Mesenchymal stem cell (in vitro differentiated cells and primary cell): Measurements from ENCODE around the gene JPH4.

Experiments used
- DNase-seq: peaks from one replicate; pipeline ENCODE4 v3.0.0-alpha.2; 2013
- H2AFZ ChIP-seq: one replicate; pipeline ENCODE4 v1.6.1; 2013; ENCODE audit warnings: low read depth, mild to moderate bottlenecking, control low read depth, inconsistent platforms, low read length, moderate library complexity
- H2AK5ac ChIP-seq: 2 replicates; pipeline ENCODE4 v1.6.1; 2013; ENCODE audit warnings: low read length, moderate library complexity, mild to moderate bottlenecking, inconsistent platforms; ENCODE audit not compliant: severe bottlenecking
- H2BK120ac ChIP-seq: one replicate; pipeline ENCODE4 v1.6.1; 2013; ENCODE audit warnings: low read depth, mild to moderate bottlenecking, inconsistent platforms, low read length, moderate library complexity
- H2BK12ac ChIP-seq, 2 experiments: one replicate each; pipeline ENCODE4 v1.6.1; 2013; ENCODE audit warnings: inconsistent platforms in 2 of 2, low read length in 2 of 2, mild to moderate bottlenecking in 2 of 2, moderate library complexity in 2 of 2, control low read depth in 1 of 2
- H2BK15ac ChIP-seq: one replicate; pipeline ENCODE4 v1.6.1; 2013; ENCODE audit warnings: mild to moderate bottlenecking, low read depth, inconsistent platforms; ENCODE audit not compliant: poor library complexity, severe bottlenecking
- H2BK5ac ChIP-seq: 2 replicates; pipeline ENCODE4 v1.6.1; 2013; ENCODE audit warnings: low read depth, mild to moderate bottlenecking, low read length, control low read depth, inconsistent platforms; ENCODE audit not compliant: poor library complexity, severe bottlenecking
- H3K14ac ChIP-seq, 2 experiments: one replicate each; pipeline ENCODE4 v1.6.1; 2013; ENCODE audit warnings: inconsistent platforms in 2 of 2, low read length in 2 of 2, control low read depth in 1 of 2, mild to moderate bottlenecking in 1 of 2, moderate library complexity in 1 of 2
- H3K18ac ChIP-seq, 2 experiments: one replicate each; pipeline ENCODE4 v1.6.1; 2013; ENCODE audit warnings: inconsistent platforms in 2 of 2, low read length in 2 of 2, control low read depth in 1 of 2, low read depth in 1 of 2, mild to moderate bottlenecking in 1 of 2
- H3K23ac ChIP-seq, 2 experiments: one replicate each; pipeline ENCODE4 v1.6.1; 2013; ENCODE audit warnings: inconsistent platforms in 2 of 2, low read length in 2 of 2, mild to moderate bottlenecking in 2 of 2, moderate library complexity in 2 of 2, control low read depth in 1 of 2
- H3K27ac ChIP-seq: 2 replicates; pipeline ENCODE4 v1.5.1; 2013; ENCODE audit warnings: mild to moderate bottlenecking, moderate library complexity, low read length, control low read depth, inconsistent platforms; ENCODE audit not compliant: poor library complexity, severe bottlenecking
- H3K27me3 ChIP-seq, 2 experiments: 2 replicates each; pipeline versions ENCODE4 v1.6.1 to v1.7.0; 2013; ENCODE audit warnings: low read length in 2 of 2, mild to moderate bottlenecking in 2 of 2, moderate library complexity in 2 of 2, control low read depth in 1 of 2, inconsistent platforms in 1 of 2; ENCODE audit not compliant: control insufficient read depth in 1 of 2, insufficient read depth in 1 of 2
- H3K36me3 ChIP-seq, 2 experiments: 2 replicates each; pipeline versions ENCODE4 v1.6.1 to v1.7.0; 2013; ENCODE audit warnings: low read length in 2 of 2, control low read depth in 1 of 2, inconsistent platforms in 1 of 2, low read depth in 1 of 2, mild to moderate bottlenecking in 1 of 2; ENCODE audit not compliant: insufficient read depth in 2 of 2, control insufficient read depth in 1 of 2
- H3K4ac ChIP-seq, 2 experiments: one replicate each; pipeline ENCODE4 v1.6.1; 2013; ENCODE audit warnings: inconsistent platforms in 2 of 2, low read length in 2 of 2, mild to moderate bottlenecking in 2 of 2, moderate library complexity in 2 of 2, control low read depth in 1 of 2, low read depth in 1 of 2
- H3K4me1 ChIP-seq: 2 replicates; pipeline ENCODE4 v1.6.1; 2013; ENCODE audit warnings: low read depth, low read length, control low read depth; ENCODE audit not compliant: control insufficient read depth, insufficient read depth
- H3K4me2 ChIP-seq: 2 replicates; pipeline ENCODE4 v1.6.1; 2013; ENCODE audit warnings: low read length, mild to moderate bottlenecking, inconsistent platforms; ENCODE audit not compliant: poor library complexity, severe bottlenecking
- H3K4me3 ChIP-seq, 2 experiments: 2 replicates each; pipeline versions ENCODE4 v1.5.1 to v1.7.0; 2013; ENCODE audit warnings: low read length in 2 of 2, mild to moderate bottlenecking in 2 of 2, control low read depth in 1 of 2, low read depth in 1 of 2; ENCODE audit not compliant: insufficient read depth in 1 of 2
- H3K79me1 ChIP-seq: replicated peaks from 2 replicates; pipeline ENCODE4 v1.6.1; 2013; ENCODE audit warnings: mild to moderate bottlenecking, control low read depth, low read length, inconsistent platforms; ENCODE audit not compliant: poor library complexity, severe bottlenecking
- H3K9ac ChIP-seq: 2 replicates; pipeline ENCODE4 v1.7.0; 2013; ENCODE audit warnings: mild to moderate bottlenecking, low read length, moderate library complexity
- H3K9me3 ChIP-seq: 2 replicates; pipeline ENCODE4 v1.7.0; 2013; ENCODE audit warnings: mild to moderate bottlenecking, low read length; ENCODE audit not compliant: control insufficient read depth
- H4K8ac ChIP-seq: one replicate; pipeline ENCODE4 v1.6.1; 2013; ENCODE audit warnings: inconsistent platforms, mild to moderate bottlenecking, low read length, moderate library complexity
- H4K91ac ChIP-seq: one replicate; pipeline ENCODE4 v1.6.1; 2013; ENCODE audit warnings: mild to moderate bottlenecking, low read length, inconsistent platforms
- WGBS: methylation state at CpG from one replicate; pipeline ENCODE4 v1.1.7; 2013; ENCODE audit warnings: mixed read lengths; 5-methylcytosine and 5-hydroxymethylcytosine counted together

The JPH4 gene

GRCh38 chr14:23539248-23540140, 39.1 kb downstream of the JPH4 start:
- Histone ChIP-seq H3K36me3 (peaks cover 0 to 10% of the 10 kb centered on the region in 2 experiments), H3K23ac (no peak overlapping the region), H2AFZ (no peak overlapping the region), H3K4me2 (no peak overlapping the region), H3K9me3 (no peaks in the 10 kb centered on the region), H3K79me1 (peaks cover 3% of the 10 kb centered on the region), H3K4ac (no peak overlapping the region), H4K91ac (no peak overlapping the region), H3K4me1 (peaks cover 5% of the 10 kb centered on the region), H3K18ac (no peak overlapping the region), H3K14ac (no peak overlapping the region), H4K8ac (no peak overlapping the region), H3K9ac (peak overlapping the region; percentile 12), H2BK12ac (no peak overlapping the region), H2BK5ac (no peak overlapping the region), H3K27me3 (no peaks in the 10 kb centered on the region), H2BK15ac (no peak overlapping the region), H3K4me3 (no peak overlapping the region), H2AK5ac (no peak overlapping the region), H3K27ac (no peak overlapping the region), H2BK120ac (no peak overlapping the region)
- WGBS, result 39% methylated on average over 10 of the region's 10 CpGs
- DNase-seq, result peak; percentile 50

GRCh38 chr14:23538785-23539184, 39.8 kb downstream of the JPH4 start:
- H3K4me3 ChIP-seq, result peak overlapping the region in 1 of 2 experiments; percentile 8

GRCh38 chr14:23538050-23538718, 40.4 kb downstream of the JPH4 start:
- H3K9me3 ChIP-seq, result no peaks in the 10 kb centered on the region
- H3K4me2 ChIP-seq, result no peak overlapping the region
- H3K36me3 ChIP-seq, result peaks cover 0 to 21% of the 10 kb centered on the region in 2 experiments
- H3K79me1 ChIP-seq, result peaks cover 3% of the 10 kb centered on the region
- no peak overlapping the region for H2BK12ac ChIP-seq
- H2AK5ac ChIP-seq, result no peak overlapping the region
- H3K23ac ChIP-seq, result no peak overlapping the region
- H3K4me3 ChIP-seq, result no peak overlapping the region
- no peak overlapping the region for H3K27ac ChIP-seq
- H2AFZ ChIP-seq, result no peak overlapping the region
- WGBS, result 36% methylated on average over 10 of the region's 10 CpGs
- H3K27me3 ChIP-seq, result no peaks in the 10 kb centered on the region
- H4K91ac ChIP-seq, result no peak overlapping the region
- H2BK15ac ChIP-seq, result no peak overlapping the region
- H3K4ac ChIP-seq, result no peak overlapping the region
- no peak overlapping the region for H2BK5ac ChIP-seq
- no peak overlapping the region for H3K18ac ChIP-seq
- H3K9ac ChIP-seq, result no peak overlapping the region
- H3K4me1 ChIP-seq, result peaks cover 5% of the 10 kb centered on the region
- no peak overlapping the region for H3K14ac ChIP-seq
- DNase-seq, result no peak
- H4K8ac ChIP-seq, result peak overlapping the region; percentile 50
- H2BK120ac ChIP-seq, result no peak overlapping the region

More at GRCh38 chr14:23538785-23539184, 39.8 kb downstream of the JPH4 start:
- Histone ChIP-seq H3K4ac (no peak overlapping the region), H2AFZ (no peak overlapping the region), H4K8ac (peak overlapping the region; percentile 50), H3K27ac (no peak overlapping the region), H2BK12ac (no peak overlapping the region), H3K23ac (no peak overlapping the region), H3K79me1 (peaks cover 3% of the 10 kb centered on the region), H3K4me1 (peaks cover 5% of the 10 kb centered on the region), H2AK5ac (no peak overlapping the region), H2BK5ac (no peak overlapping the region), H3K18ac (no peak overlapping the region), H3K9me3 (no peaks in the 10 kb centered on the region), H3K9ac (peak overlapping the region; percentile 12), H3K27me3 (no peaks in the 10 kb centered on the region), H4K91ac (peak overlapping the region; percentile 40), H3K36me3 (peaks cover 0 to 17% of the 10 kb centered on the region in 2 experiments), H2BK120ac (no peak overlapping the region), H2BK15ac (no peak overlapping the region), H3K4me2 (no peak overlapping the region), H3K14ac (peak overlapping the region in 1 of 2 experiments; percentile 18)
- no peak for DNase-seq
- WGBS, result 15% methylated on average over 5 of the region's 7 CpGs

GRCh38 chr14:23537351-23538049, 41.1 kb downstream of the JPH4 start:
- H2BK12ac ChIP-seq, result no peak overlapping the region
- no peaks in the 10 kb centered on the region for H3K27me3 ChIP-seq
- no peak overlapping the region for H4K91ac ChIP-seq
- no peak overlapping the region for H2AFZ ChIP-seq
- H2BK5ac ChIP-seq, result no peak overlapping the region
- no peak overlapping the region for H2BK120ac ChIP-seq
- no peak overlapping the region for H3K18ac ChIP-seq
- no peak for DNase-seq
- H3K27ac ChIP-seq, result no peak overlapping the region
- H3K4ac ChIP-seq, result no peak overlapping the region
- H3K79me1 ChIP-seq, result peaks cover 3% of the 10 kb centered on the region
- no peaks in the 10 kb centered on the region for H3K9me3 ChIP-seq
- no peak overlapping the region for H3K4me3 ChIP-seq
- H2BK15ac ChIP-seq, result no peak overlapping the region
- H3K4me2 ChIP-seq, result no peak overlapping the region
- no peak overlapping the region for H3K9ac ChIP-seq
- peaks cover 0 to 28% of the 10 kb centered on the region in 2 experiments for H3K36me3 ChIP-seq
- H4K8ac ChIP-seq, result no peak overlapping the region
- peaks cover 5% of the 10 kb centered on the region for H3K4me1 ChIP-seq
- no peak overlapping the region for H3K14ac ChIP-seq
- H3K23ac ChIP-seq, result no peak overlapping the region
- WGBS, result 38% methylated on average over 13 of the region's 13 CpGs
- H2AK5ac ChIP-seq, result no peak overlapping the region
